ENCODE results near the gene AK3.

Gene AK3

DNA sequence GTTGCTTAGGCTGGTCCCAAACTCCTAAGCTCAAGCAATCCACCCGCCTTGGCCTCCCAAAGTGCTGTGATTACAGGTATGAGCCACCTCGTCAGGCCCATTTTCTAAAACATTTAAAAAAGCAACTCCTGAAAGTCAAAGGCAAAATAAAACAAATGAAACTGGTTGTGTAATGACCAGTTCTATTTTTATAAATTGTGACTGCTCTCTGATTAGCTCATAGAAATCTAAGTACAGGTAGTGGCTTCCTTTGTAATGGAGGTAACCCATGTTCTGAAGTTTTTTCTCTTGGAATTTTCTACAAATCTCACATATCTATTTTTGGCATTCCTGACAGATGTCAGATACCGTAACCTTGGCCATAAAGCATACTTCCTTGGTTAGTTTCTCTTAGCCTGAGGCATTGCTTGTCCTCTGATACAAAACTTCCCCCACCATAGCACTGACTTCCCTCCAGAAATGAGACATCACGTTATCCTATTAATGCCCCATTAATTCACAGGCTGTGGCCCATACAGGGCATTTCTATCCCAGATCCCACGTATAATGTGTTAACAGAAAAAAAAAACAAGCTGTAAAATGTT, 14.1 kb upstream of the AK3 start:
- no peak for TF ChIP-seq TAF1 (IDR thresholded peaks at IDR 0.05; ENCODE audit: low read depth)
- no peak for TF ChIP-seq FOXM1 (IDR thresholded peaks at IDR 0.05; ENCODE audit: borderline replicate concordance, low read depth)
- TF ChIP-seq CEBPB (IDR thresholded peaks at IDR 0.05), result no peak
- TF ChIP-seq TCF12 (IDR thresholded peaks at IDR 0.05; ENCODE audit: low read depth), result no peak
- TF ChIP-seq ZBTB7A (IDR thresholded peaks at IDR 0.05; ENCODE audit: low read depth), result no peak
- TF ChIP-seq, protein P1, sequence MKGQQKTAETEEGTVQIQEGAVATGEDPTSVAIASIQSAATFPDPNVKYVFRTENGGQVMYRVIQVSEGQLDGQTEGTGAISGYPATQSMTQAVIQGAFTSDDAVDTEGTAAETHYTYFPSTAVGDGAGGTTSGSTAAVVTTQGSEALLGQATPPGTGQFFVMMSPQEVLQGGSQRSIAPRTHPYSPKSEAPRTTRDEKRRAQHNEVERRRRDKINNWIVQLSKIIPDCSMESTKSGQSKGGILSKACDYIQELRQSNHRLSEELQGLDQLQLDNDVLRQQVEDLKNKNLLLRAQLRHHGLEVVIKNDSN (IDR thresholded peaks at IDR 0.05), result no peak
- no peak for TF ChIP-seq RAD21 (IDR thresholded peaks at IDR 0.05; ENCODE audit: low read depth)
- no peak for TF ChIP-seq TEAD4 (IDR thresholded peaks at IDR 0.05)
- no peak for TF ChIP-seq EP300 (IDR thresholded peaks at IDR 0.05; ENCODE audit: borderline replicate concordance)
- TF ChIP-seq NFIC (IDR thresholded peaks at IDR 0.05), result no peak
- TF ChIP-seq, protein P2, sequence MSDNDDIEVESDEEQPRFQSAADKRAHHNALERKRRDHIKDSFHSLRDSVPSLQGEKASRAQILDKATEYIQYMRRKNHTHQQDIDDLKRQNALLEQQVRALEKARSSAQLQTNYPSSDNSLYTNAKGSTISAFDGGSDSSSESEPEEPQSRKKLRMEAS (IDR thresholded peaks at IDR 0.05), result no peak
- TF ChIP-seq EGR1 (IDR thresholded peaks at IDR 0.05), result no peak
- TF ChIP-seq CREB1 (IDR thresholded peaks at IDR 0.05; ENCODE audit: low read depth), result no peak
- TF ChIP-seq, protein P3, sequence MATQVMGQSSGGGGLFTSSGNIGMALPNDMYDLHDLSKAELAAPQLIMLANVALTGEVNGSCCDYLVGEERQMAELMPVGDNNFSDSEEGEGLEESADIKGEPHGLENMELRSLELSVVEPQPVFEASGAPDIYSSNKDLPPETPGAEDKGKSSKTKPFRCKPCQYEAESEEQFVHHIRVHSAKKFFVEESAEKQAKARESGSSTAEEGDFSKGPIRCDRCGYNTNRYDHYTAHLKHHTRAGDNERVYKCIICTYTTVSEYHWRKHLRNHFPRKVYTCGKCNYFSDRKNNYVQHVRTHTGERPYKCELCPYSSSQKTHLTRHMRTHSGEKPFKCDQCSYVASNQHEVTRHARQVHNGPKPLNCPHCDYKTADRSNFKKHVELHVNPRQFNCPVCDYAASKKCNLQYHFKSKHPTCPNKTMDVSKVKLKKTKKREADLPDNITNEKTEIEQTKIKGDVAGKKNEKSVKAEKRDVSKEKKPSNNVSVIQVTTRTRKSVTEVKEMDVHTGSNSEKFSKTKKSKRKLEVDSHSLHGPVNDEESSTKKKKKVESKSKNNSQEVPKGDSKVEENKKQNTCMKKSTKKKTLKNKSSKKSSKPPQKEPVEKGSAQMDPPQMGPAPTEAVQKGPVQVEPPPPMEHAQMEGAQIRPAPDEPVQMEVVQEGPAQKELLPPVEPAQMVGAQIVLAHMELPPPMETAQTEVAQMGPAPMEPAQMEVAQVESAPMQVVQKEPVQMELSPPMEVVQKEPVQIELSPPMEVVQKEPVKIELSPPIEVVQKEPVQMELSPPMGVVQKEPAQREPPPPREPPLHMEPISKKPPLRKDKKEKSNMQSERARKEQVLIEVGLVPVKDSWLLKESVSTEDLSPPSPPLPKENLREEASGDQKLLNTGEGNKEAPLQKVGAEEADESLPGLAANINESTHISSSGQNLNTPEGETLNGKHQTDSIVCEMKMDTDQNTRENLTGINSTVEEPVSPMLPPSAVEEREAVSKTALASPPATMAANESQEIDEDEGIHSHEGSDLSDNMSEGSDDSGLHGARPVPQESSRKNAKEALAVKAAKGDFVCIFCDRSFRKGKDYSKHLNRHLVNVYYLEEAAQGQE (IDR thresholded peaks at IDR 0.05; ENCODE audit: low read depth), result no peak
- no peak for TF ChIP-seq YY1 (IDR thresholded peaks at IDR 0.05; ENCODE audit: low read depth)

DNA sequence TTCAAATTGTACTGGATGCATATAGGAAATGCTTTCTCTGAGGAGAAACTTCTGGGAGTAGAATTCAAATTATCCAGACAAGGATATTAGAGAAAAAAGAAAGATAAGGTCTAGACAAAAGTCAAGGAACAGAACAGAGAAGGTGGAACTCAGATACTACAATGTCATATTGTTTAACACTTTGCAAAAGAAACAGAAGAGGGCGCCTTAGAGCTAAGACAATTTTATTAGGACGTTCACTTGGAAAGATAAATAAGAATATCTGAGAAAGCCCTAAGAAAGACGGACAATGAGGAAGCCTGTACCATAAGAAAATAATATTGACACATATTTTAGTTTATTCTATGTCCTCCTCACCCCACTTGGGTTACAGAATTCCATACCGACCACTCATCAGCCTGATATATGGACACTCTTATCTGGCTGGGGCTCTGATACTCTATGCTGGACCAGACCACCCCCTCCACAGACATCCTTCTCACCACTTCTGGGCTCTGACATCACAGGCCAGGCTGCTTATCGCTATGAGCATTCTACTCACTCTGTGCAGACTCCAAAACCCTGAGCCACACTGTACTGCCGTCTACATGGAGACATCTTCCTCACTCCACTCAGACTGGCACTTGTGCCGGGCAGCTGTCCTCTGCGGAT, 9.1 kb upstream of the AK3 start:
- peak; percentile 60 for TF ChIP-seq RAD21 (IDR thresholded peaks at IDR 0.05; ENCODE audit: low read depth)
- no peak for TF ChIP-seq CEBPB (IDR thresholded peaks at IDR 0.05)
- TF ChIP-seq, protein P3 (IDR thresholded peaks at IDR 0.05; ENCODE audit: low read depth), result no peak
- no peak for TF ChIP-seq ZBTB7A (IDR thresholded peaks at IDR 0.05; ENCODE audit: low read depth)
- no peak for TF ChIP-seq FOXM1 (IDR thresholded peaks at IDR 0.05; ENCODE audit: borderline replicate concordance, low read depth)

DNA sequence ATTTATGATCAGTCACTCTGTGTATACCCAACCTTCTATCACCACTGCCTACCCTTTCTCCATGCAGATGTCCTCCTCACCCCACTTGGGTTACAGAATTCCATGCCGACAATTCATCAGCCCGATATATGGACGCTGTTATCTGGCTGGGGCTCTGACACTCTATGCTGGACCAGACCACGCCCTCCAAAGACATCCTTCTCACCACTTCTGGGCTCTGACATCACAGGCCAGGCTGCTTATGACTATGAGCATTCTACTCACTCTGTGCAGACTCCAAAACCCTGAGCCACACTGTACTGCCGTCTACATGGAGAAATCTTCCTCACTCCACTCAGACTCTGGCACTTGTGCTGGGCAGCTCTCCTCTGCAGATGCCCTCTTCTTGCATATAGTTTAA, 7.6 kb upstream of the AK3 start:
- no peak for TF ChIP-seq CEBPB (IDR thresholded peaks at IDR 0.05)
- TF ChIP-seq, protein P1 (IDR thresholded peaks at IDR 0.05), result no peak
- no peak for TF ChIP-seq ZBTB7A (IDR thresholded peaks at IDR 0.05; ENCODE audit: low read depth)
- no peak for TF ChIP-seq RAD21 (IDR thresholded peaks at IDR 0.05; ENCODE audit: low read depth)
- TF ChIP-seq EGR1 (IDR thresholded peaks at IDR 0.05), result no peak
- TF ChIP-seq, protein P2 (IDR thresholded peaks at IDR 0.05), result no peak
- no peak for TF ChIP-seq YY1 (IDR thresholded peaks at IDR 0.05; ENCODE audit: low read depth)
- no peak for TF ChIP-seq TEAD4 (IDR thresholded peaks at IDR 0.05)
- no peak for TF ChIP-seq NFIC (IDR thresholded peaks at IDR 0.05)
- TF ChIP-seq TAF1 (IDR thresholded peaks at IDR 0.05; ENCODE audit: low read depth), result no peak
- TF ChIP-seq, protein P3 (IDR thresholded peaks at IDR 0.05; ENCODE audit: low read depth), result no peak
- TF ChIP-seq EP300 (IDR thresholded peaks at IDR 0.05; ENCODE audit: borderline replicate concordance), result no peak
- TF ChIP-seq TCF12 (IDR thresholded peaks at IDR 0.05; ENCODE audit: low read depth), result no peak
- no peak for TF ChIP-seq FOXM1 (IDR thresholded peaks at IDR 0.05; ENCODE audit: borderline replicate concordance, low read depth)
- TF ChIP-seq CREB1 (IDR thresholded peaks at IDR 0.05; ENCODE audit: low read depth), result no peak

Data from Ishikawa (cell line).